GM12872 (cell line): ENCODE data around the gene EEA1.

Source experiments
- TF ChIP-seq, protein P1 (sequence below): IDR thresholded peaks from 3 replicates; pipeline ENCODE4 v1.5.1; 2011; ENCODE audit warnings: low read depth, mild to moderate bottlenecking, low read length, moderate library complexity; ENCODE audit not compliant: insufficient read depth

The EEA1 gene

DNA sequence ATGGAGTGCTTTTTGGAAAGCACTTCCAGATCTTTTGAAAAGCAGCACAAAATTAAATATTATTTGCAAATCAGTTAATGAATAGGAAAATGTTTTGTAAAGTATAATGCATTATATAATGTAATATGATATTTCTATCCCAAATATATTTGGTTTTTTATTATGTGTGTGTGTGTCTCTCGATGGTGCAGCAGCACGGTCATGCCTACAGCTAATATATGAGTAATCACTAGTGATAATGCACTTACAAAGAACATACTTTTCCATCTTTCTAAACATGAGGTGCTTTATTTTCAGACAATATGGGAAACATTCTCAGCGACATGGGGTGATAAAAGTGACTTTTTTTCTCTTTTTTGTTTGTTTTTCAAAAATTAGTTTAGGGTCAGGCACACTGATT lies 1.3 kb upstream of the EEA1 start:
- TF ChIP-seq, protein P1, sequence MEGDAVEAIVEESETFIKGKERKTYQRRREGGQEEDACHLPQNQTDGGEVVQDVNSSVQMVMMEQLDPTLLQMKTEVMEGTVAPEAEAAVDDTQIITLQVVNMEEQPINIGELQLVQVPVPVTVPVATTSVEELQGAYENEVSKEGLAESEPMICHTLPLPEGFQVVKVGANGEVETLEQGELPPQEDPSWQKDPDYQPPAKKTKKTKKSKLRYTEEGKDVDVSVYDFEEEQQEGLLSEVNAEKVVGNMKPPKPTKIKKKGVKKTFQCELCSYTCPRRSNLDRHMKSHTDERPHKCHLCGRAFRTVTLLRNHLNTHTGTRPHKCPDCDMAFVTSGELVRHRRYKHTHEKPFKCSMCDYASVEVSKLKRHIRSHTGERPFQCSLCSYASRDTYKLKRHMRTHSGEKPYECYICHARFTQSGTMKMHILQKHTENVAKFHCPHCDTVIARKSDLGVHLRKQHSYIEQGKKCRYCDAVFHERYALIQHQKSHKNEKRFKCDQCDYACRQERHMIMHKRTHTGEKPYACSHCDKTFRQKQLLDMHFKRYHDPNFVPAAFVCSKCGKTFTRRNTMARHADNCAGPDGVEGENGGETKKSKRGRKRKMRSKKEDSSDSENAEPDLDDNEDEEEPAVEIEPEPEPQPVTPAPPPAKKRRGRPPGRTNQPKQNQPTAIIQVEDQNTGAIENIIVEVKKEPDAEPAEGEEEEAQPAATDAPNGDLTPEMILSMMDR, result no peak

DNA sequence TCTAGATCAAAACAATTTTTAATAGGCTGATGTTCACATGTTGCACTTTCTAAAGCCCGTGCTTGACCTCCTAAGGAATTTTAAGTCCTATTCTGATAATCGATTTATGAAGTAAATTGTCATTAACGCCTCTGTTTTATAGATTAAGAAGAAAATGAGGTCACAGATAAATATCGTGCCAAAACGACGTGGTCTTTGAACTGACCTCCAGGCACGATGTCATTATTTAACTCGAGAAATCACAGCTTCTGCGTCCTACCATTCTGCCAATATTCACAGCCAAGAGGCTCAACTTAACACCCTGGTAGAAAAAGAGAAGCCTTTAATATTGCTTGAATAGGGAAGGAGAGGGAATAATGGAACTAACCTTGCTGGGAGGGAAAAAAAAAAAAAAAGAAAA lies 888 bp upstream of the EEA1 start:
- TF ChIP-seq, protein P1, result no peak

DNA sequence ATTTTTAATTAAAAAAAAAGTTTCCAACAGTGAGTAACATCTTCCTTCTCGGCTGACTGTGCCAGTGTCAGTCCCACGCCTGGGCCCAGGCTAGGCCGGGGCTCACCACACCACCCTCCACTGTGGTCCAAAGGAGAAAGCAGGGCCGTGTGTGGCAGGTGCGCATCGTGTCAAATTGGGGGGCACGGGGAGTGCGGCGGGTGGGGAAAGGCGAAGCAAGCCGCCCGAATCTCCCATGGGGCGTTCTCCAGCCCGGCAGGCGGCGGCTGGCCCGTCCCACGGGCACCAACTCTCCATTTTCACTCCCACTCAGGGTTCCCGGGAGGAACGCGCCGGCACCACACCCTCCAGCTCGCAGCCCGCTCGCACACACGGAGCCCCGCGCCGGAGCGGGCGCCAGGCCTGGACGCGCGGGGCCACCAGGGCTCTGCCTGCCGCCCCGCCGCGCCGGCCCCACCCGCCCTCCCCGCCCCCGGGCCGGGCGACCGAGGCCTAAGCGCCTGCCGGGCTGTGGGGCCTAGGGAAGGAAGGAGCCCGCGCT lies 604 bp downstream of the EEA1 start:
- TF ChIP-seq, protein P1, result no peak

DNA sequence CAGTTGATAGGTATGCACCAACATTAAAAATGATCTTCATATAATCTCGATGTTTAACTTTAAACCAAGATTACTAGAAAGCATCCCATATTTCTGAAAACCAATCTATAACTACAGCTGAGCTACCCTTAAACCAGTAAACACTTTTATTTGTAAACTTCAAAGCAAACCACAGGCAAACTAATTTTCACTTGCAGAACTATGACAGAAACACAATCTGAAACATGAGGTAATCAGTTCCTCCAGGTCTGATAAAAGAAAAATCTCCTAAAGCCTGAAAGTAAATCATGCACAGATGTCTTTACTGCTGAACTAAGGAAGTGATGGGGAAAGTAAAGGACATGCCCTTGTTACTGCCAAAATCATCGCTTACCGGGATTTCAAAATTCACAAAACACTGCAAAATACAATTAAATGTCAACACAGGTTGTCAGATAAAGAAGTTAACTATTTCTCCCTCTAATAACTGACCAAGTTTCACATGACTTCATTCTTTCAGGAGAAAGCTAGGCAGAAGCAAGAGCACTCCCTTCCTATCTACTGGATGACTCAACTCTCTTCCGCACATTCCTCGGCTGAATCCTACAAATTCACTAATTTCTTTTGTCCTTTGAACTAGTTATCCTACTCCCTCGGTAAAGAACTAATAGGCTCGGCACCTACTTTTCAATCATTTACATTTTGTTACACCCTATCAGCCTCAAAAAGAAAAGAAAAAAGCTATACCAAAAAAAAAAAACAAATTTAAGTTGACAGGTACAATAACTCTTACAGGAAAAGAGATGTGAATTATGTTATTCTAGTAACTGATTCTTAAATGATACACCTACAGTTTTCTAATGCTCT lies 1.4 kb downstream of the EEA1 start:
- TF ChIP-seq, protein P1, result no peak

DNA sequence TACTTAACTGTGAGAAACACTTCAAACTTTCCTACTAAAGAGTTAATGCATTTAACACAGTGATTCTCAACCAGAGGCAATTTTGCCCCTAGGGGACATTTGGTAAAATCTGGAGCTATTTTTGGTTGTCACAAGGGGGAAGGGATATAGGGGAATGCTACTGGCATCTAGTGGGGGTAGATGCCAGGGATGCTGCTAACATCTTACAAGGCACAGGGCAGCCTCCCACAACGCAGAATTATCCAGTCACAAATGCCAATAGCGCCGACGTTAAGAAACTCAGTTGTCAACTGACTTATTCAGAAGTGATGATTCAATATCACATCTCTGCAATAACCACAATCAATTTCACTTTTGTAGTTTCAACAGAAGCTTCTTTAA lies 2.0 kb downstream of the EEA1 start:
- TF ChIP-seq, protein P1, result 0 out of 3 replicates have a peak, but pooled peaks have one; percentile 23

DNA sequence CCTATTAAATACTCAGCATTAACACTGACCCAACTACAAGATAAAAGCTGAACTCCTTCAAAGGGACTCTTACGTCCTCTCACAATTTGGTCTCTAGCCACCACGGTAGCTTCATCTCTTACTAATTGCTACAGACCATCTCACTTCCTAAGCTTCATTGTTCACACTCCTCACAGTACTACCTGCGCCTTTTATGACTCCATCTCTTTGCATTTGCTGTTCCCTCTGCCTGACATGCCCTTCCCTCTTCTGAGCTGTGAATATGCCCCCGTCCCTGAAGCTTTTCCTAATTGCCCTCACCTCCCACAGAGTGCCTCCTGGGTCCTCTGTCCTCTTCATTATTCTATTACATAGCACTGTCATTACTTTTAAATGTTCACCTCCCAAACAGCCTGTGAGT lies 2.5 kb downstream of the EEA1 start:
- TF ChIP-seq, protein P1, result no peak

DNA sequence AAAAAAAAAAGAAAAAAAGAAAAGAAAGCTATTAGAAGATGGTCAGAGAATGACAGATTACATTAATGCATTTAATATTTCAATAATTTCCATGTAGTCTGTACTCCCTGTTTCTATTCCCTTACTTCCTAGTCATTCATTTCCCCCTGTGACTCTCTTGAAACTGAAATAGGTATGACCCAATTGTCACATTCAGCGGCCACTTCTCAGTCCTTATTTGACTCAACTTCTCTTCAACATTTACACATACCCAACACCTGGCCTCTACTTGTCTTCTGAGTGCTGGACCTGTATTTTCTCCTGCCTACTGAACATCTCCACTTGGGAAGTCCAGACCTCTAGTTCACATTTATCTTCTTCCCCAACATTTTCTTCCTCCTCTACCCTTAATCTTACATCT lies 7.2 kb downstream of the EEA1 start:
- TF ChIP-seq, protein P1, result no peak
